OCI-LY3 (cell line): Measurements from ENCODE around the gene PATL2.

Experiments
- H2AFZ ChIP-seq: fragments of 200-600, 300-600 bp; shearing (Covaris generic); 2 replicates; pipeline ENCODE4 v1.6.0; 2014; ENCODE audit warnings: antibody characterized with exemption, low read depth, low read length
- H3K27ac ChIP-seq: fragments of 200-600, 300-600 bp; sonication (generic); 2 replicates; pipeline ENCODE4 v1.5.1; 2014; ENCODE audit warnings: mild to moderate bottlenecking, low read length, moderate library complexity, mixed read lengths
- H3K27me3 ChIP-seq: fragments of 200-600, 300-600 bp; sonication (generic); 2 replicates; pipeline ENCODE4 v1.6.1; 2014; ENCODE audit warnings: low read depth, low read length, mixed read lengths
- H3K36me3 ChIP-seq: fragments of 200-600, 300-600 bp; sonication (generic); replicated peaks from 2 replicates; pipeline ENCODE3; 2014; ENCODE audit warnings: low read depth, low read length, mixed read lengths
- H3K4me1 ChIP-seq: fragments of 300-600, 200-600 bp; sonication (generic); 2 replicates; pipeline ENCODE4 v1.6.1; 2014; ENCODE audit warnings: low read length, mixed read lengths
- H3K4me2 ChIP-seq: fragments of 200-600, 300-600 bp; sonication (generic); 2 replicates; pipeline ENCODE4 v1.6.1; 2014; ENCODE audit warnings: low read length, mixed read lengths
- H3K4me3 ChIP-seq: fragments of 300-600, 200-600 bp; sonication (generic); 2 replicates; pipeline ENCODE4 v1.5.1; 2014; ENCODE audit warnings: antibody characterized with exemption, mild to moderate bottlenecking, low read length, moderate library complexity
- H3K79me2 ChIP-seq: fragments of 300-600, 200-600 bp; shearing (Covaris generic); 2 replicates; pipeline ENCODE4 v1.6.1; 2014; ENCODE audit warnings: mild to moderate bottlenecking, low read length, mixed read lengths
- H3K9ac ChIP-seq: fragments of 300-600, 200-600 bp; shearing (Covaris generic); 2 replicates; pipeline ENCODE4 v1.6.0; 2014; ENCODE audit warnings: mild to moderate bottlenecking, low read length, moderate library complexity
- H3K9me3 ChIP-seq: fragments of 200-600, 300-600 bp; shearing (Covaris generic); 2 replicates; pipeline ENCODE4 v1.6.1; 2014; ENCODE audit warnings: low read length, mixed read lengths; ENCODE audit not compliant: insufficient read depth
- H4K20me1 ChIP-seq: fragments of 200-600, 300-600 bp; sonication (generic); 2 replicates; pipeline ENCODE4 v1.6.1; 2016; ENCODE audit warnings: low read length, mixed read lengths; ENCODE audit not compliant: insufficient read depth
- EZH2phosphoT487 ChIP-seq: fragments of 200-600 bp; shearing (Covaris generic); IDR thresholded peaks from 2 replicates; pipeline ENCODE4 v1.6.1; 2018; ENCODE audit warnings: antibody characterized with exemption, mixed run types, low read depth
- TF ChIP-seq, protein P1 (sequence below): fragments of 200-600, 300-600 bp; sonication (generic); IDR thresholded peaks from 2 replicates; pipeline ENCODE4 v1.5.1; 2014; ENCODE audit warnings: antibody characterized with exemption, low read length, low read depth

The PATL2 gene

GRCh38 chr15:44668921-44669320 is 42.2 kb downstream of the PATL2 start:
- no peaks in the 10 kb centered on the region for H4K20me1 ChIP-seq
- peaks cover 8% of the 10 kb centered on the region; the same call in 1 of the 2 replicates for H3K79me2 ChIP-seq
- peak overlapping the region; percentile 50 for H3K4me2 ChIP-seq
- H3K36me3 ChIP-seq = no peaks in the 10 kb centered on the region
- H3K4me1 ChIP-seq = peaks cover 85% of the 10 kb centered on the region
- H3K4me3 ChIP-seq = peak overlapping the region; percentile 9
- H2AFZ ChIP-seq = no peak overlapping the region
- H3K9ac ChIP-seq = peak overlapping the region; percentile 18; the same call in 1 of the 2 replicates
- peak overlapping the region; percentile 24 for H3K27ac ChIP-seq
- TF ChIP-seq, protein P1, sequence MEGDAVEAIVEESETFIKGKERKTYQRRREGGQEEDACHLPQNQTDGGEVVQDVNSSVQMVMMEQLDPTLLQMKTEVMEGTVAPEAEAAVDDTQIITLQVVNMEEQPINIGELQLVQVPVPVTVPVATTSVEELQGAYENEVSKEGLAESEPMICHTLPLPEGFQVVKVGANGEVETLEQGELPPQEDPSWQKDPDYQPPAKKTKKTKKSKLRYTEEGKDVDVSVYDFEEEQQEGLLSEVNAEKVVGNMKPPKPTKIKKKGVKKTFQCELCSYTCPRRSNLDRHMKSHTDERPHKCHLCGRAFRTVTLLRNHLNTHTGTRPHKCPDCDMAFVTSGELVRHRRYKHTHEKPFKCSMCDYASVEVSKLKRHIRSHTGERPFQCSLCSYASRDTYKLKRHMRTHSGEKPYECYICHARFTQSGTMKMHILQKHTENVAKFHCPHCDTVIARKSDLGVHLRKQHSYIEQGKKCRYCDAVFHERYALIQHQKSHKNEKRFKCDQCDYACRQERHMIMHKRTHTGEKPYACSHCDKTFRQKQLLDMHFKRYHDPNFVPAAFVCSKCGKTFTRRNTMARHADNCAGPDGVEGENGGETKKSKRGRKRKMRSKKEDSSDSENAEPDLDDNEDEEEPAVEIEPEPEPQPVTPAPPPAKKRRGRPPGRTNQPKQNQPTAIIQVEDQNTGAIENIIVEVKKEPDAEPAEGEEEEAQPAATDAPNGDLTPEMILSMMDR = no peak
- TF ChIP-seq EZH2phosphoT487 = no peak
- no peaks in the 10 kb centered on the region for H3K27me3 ChIP-seq
- H3K9me3 ChIP-seq = no peaks in the 10 kb centered on the region

DNA sequence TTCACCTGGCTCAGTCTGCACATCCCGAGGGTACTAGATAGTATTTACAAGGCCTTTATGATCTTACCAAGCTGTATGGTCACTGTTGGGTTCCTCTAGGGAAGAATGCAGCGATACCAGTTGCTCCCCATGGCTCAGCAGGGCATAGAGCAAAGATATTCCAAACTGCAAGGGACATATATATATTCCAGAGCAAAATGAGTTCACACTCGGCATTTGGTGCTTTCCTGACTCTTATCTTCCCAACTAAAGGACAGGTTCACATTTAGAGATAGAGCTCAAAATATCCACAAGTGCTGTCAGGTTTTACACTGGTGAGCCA is 44.1 kb downstream of the PATL2 start:
- Histone ChIP-seq H4K20me1 (no peaks in the 10 kb centered on the region), H3K9ac (peak overlapping the region; percentile 55), H3K4me3 (peak overlapping the region; percentile 58), H2AFZ (peak overlapping the region; percentile 50; the same call in 1 of the 2 replicates), H3K36me3 (no peaks in the 10 kb centered on the region), H3K9me3 (no peaks in the 10 kb centered on the region), H3K4me2 (peak overlapping the region; percentile 70), H3K4me1 (peaks cover 85% of the 10 kb centered on the region), H3K27me3 (no peaks in the 10 kb centered on the region), H3K27ac (peak overlapping the region; percentile 90), H3K79me2 (peaks cover 24% of the 10 kb centered on the region)
- TF ChIP-seq, protein P1 = no peak
- no peak for TF ChIP-seq EZH2phosphoT487

- TF ChIP-seq, protein P1 = peak; percentile 11
- TF ChIP-seq EZH2phosphoT487 = no peak
- no peaks in the 10 kb centered on the region for H3K27me3 ChIP-seq
- H3K27ac ChIP-seq = peak overlapping the region; percentile 90
- no peaks in the 10 kb centered on the region for H4K20me1 ChIP-seq
- peak overlapping the region; percentile 50 for H2AFZ ChIP-seq
- H3K4me3 ChIP-seq = peak overlapping the region; percentile 58
- peak overlapping the region; percentile 70 for H3K4me2 ChIP-seq
- peaks cover 30% of the 10 kb centered on the region for H3K79me2 ChIP-seq
- H3K36me3 ChIP-seq = no peaks in the 10 kb centered on the region
- H3K4me1 ChIP-seq = peaks cover 82% of the 10 kb centered on the region
- no peaks in the 10 kb centered on the region for H3K9me3 ChIP-seq
- H3K9ac ChIP-seq = peak overlapping the region; percentile 55
Observed at GRCh38 chr15:44666210-44667038, 44.7 kb downstream of the PATL2 start.

DNA sequence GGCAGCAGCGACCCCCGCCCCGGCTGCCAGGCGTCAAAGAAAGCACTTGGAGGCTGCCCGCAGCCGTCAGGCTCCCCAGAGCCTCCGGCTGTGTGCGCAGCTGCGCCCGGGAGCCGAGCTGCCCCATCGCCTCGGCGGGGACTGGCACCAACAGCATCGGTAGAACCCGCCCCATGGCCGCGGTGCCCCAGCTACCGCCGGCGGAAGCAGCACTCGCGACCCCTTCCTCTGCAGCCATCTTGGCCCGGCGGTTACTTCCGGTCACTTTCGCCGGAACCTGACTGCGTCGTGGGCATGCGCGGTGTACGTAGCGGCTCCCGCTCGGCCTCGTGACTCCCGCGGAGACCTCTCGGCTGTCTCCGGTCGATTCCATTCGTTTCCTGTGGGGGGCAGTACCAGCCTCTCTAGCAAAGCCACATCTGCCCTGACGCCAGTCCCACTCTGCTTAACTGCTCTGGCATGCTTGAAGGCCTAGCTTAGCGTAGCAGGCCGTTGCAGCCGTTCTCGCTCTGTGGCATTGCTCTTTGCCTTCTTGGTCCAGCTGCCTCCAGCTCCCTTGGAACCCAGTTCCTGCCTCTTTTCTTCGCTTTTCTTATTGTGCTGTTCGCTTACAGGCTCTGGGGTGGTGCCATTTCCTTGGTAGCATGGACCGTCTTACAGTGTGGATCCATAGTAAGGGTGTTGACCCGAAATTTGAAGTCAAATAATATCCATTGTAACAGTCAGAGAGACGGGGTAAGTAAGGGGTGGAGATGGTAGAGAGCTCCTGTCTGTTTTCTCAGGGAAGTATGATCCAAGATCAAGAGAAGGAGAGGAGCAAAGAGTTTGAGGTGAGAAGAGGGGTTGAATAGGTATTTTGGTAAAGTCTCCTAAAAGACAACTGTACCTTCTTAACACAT is 47.5 kb downstream of the PATL2 start, which contains the start of gene SPG11:
TSS of gene SPG11 (minus strand) at position 253 of the 899 bp plus-strand sequence. CDS start at position 238, 15 bp downstream.
- Histone ChIP-seq H4K20me1 (no peaks in the 10 kb centered on the region), H3K27ac (peak within 1 kb of the TSS; percentile 88), H2AFZ (peak within 1 kb of the TSS; percentile 88), H3K4me1 (peaks cover 54% of the 10 kb centered on the region), H3K27me3 (no peaks in the 10 kb centered on the region), H3K9me3 (no peaks in the 10 kb centered on the region), H3K4me2 (peak within 1 kb of the TSS; percentile 93), H3K4me3 (peak within 1 kb of the TSS; percentile 91), H3K79me2 (peaks cover 38% of the 10 kb centered on the region), H3K36me3 (peaks cover 6% of the 10 kb centered on the region), H3K9ac (peak within 1 kb of the TSS; percentile 93)
- TF ChIP-seq EZH2phosphoT487 = no peak
- TF ChIP-seq, protein P1 = peak; percentile 75
